A673 (cell line): Measurements from ENCODE around the gene MRPL14.

Source experiments
- CTCF ChIP-seq: fragments of 300-800, 200-600 bp; sonication (generic); conservative IDR thresholded peaks from 2 replicates; pipeline ENCODE4 v1.5.1; 2017; ENCODE audit warnings: low read depth, mild to moderate bottlenecking, antibody characterized with exemption, low read length, moderate library complexity, mixed read lengths
- EZH2 ChIP-seq: fragments of 200-600 bp; sonication (generic); IDR thresholded peaks from 2 replicates; pipeline ENCODE4 v1.6.1; 2017; ENCODE audit warnings: borderline replicate concordance, low read depth, mild to moderate bottlenecking, mixed read lengths, antibody characterized with exemption, low read length; ENCODE audit not compliant: poor library complexity, severe bottlenecking

DNA sequence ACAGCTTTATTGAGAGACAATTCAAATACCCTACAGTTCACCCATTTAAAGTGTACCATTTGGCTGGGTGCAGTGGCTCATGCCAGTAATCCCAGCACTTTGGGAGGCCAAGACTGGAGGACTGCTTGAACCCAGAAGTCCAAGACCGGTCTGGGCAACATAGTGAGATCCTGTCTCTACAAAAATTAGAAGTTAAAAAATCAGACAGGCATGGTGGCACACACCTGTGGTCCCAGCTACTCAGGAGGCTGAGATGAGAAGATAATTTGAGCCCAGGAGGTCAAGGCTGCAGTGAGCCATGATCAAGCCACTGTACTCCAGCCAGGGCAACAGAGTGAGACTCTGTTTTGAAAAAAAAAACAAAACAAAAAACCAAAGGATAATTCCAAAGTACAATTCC, 40.3 kb upstream of the MRPL14 start:
- TF ChIP-seq CTCF (no peak), EZH2 (no peak)
